GM19099 (cell line): ENCODE results near the gene RGS12.

Experiments used
- POLR2A ChIP-seq: IDR thresholded peaks from 3 replicates; pipeline ENCODE4 v1.6.1; 2011; ENCODE audit warnings: low read depth; ENCODE audit not compliant: insufficient read length; ENCODE audit errors: extremely low read depth

Gene RGS12

GRCh38 chr4:3307891-3308575 lies 15.2 kb downstream of the RGS12 start:
- no peak for TF ChIP-seq POLR2A

- no peak for TF ChIP-seq POLR2A
Observed at GRCh38 chr4:3308691-3309090, 15.9 kb downstream of the RGS12 start.

GRCh38 chr4:3310301-3311094 lies 17.7 kb downstream of the RGS12 start:
- TF ChIP-seq POLR2A: no peak

- no peak for TF ChIP-seq POLR2A
Observed at GRCh38 chr4:3311095-3311372, 18.2 kb downstream of the RGS12 start.

- TF ChIP-seq POLR2A: no peak
Observed at GRCh38 chr4:3311489-3312171, 18.8 kb downstream of the RGS12 start.

GRCh38 chr4:3312362-3312761 lies 19.5 kb downstream of the RGS12 start:
- no peak for TF ChIP-seq POLR2A

GRCh38 chr4:3313139-3313538 lies 20.3 kb downstream of the RGS12 start:
- no peak for TF ChIP-seq POLR2A

GRCh38 chr4:3313556-3314228 lies 20.9 kb downstream of the RGS12 start:
- no peak for TF ChIP-seq POLR2A

GRCh38 chr4:3314706-3315260 lies 22.0 kb downstream of the RGS12 start:
- no peak for TF ChIP-seq POLR2A

GRCh38 chr4:3315566-3315965 lies 22.7 kb downstream of the RGS12 start:
- TF ChIP-seq POLR2A: no peak

- no peak for TF ChIP-seq POLR2A
Observed at GRCh38 chr4:3316146-3316545, 23.3 kb downstream of the RGS12 start.

DNA sequence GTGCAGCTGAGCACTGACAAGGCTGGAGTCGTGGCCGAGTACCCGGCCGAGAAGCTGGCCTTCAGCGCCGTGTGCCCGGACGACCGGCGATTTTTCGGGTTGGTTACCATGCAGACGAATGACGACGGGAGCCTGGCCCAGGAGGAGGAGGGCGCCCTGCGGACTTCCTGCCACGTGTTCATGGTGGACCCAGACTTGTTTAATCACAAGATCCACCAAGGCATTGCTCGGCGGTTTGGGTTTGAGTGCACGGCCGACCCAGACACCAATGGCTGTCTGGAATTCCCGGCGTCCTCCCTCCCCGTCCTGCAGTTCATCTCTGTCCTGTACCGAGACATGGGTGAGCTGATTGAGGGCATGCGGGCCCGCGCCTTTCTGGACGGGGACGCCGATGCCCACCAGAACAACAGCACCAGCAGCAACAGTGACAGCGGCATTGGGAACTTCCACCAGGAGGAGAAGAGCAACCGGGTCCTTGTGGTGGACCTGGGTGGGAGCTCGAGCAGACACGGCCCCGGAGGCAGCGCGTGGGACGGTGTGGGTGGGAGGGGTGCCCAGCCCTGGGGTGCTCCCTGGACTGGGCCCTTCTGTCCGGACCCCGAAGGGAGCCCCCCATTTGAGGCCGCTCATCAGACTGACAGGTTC lies 24.3 kb downstream of the RGS12 start:
- TF ChIP-seq POLR2A: no peak

GRCh38 chr4:3317656-3318211 lies 24.9 kb downstream of the RGS12 start:
- TF ChIP-seq POLR2A: no peak

- no peak for TF ChIP-seq POLR2A
Observed at GRCh38 chr4:3318561-3319021, 25.8 kb downstream of the RGS12 start.
